SK-N-SH (cell line): ENCODE results near the gene MICAL2. TPM values are rescaled to one million over a fixed set of nuclear protein-coding genes. Genes with fewer than 3 reads are reported as not detected.

Experiments used
- CHD2 ChIP-seq: fragments of 150-350 bp; IDR thresholded peaks from 2 replicates; pipeline ENCODE4 v1.6.1; 2018; ENCODE audit warnings: low read length; ENCODE audit not compliant: partially characterized antibody
- CTCF ChIP-seq: fragments of 200-600 bp; sonication (generic); IDR thresholded peaks from 2 replicates; pipeline ENCODE4 v1.6.1; 2017; ENCODE audit warnings: antibody characterized with exemption, mild to moderate bottlenecking, moderate library complexity
- ELF1 ChIP-seq: IDR thresholded peaks from 2 replicates; pipeline ENCODE4 v1.4.0; 2012
- EP300 ChIP-seq, 2 experiments: IDR thresholded peaks; 2 replicates each; pipeline versions ENCODE4 v1.4.0 to v1.6.1; 2012; ENCODE audit warnings: borderline replicate concordance in 1 of 2, low read depth in 1 of 2, low read length in 1 of 2
- EZH2phosphoT487 ChIP-seq: fragments of 200-600 bp; sonication (generic); IDR thresholded peaks from 2 replicates; pipeline ENCODE4 v1.6.1; 2017; ENCODE audit warnings: low read depth, mixed run types, mild to moderate bottlenecking, antibody characterized with exemption, moderate library complexity, borderline replicate concordance
- FOSL2 ChIP-seq: IDR thresholded peaks from 2 replicates; pipeline ENCODE4 v1.4.0; 2012; ENCODE audit warnings: low read depth, mild to moderate bottlenecking, moderate library complexity, borderline replicate concordance
- FOXJ3 ChIP-seq: sonication (generic); formaldehyde crosslinking; IDR thresholded peaks from 2 replicates; pipeline ENCODE4 v1.5.1; 2020; ENCODE audit warnings: mild to moderate bottlenecking, missing genetic modification reagents
- GATA2 ChIP-seq: sonication (generic); formaldehyde crosslinking; IDR thresholded peaks from 2 replicates; pipeline ENCODE4 v1.5.0; 2020; ENCODE audit warnings: mild to moderate bottlenecking, missing genetic modification reagents
- IRF3 ChIP-seq: fragments of 150-350 bp; IDR thresholded peaks from 2 replicates; pipeline ENCODE4 v1.6.1; 2016; ENCODE audit warnings: mild to moderate bottlenecking, low read depth, low read length
- JUND ChIP-seq: IDR thresholded peaks from 2 replicates; pipeline ENCODE4 v1.4.0; 2012
- MAX ChIP-seq: IDR thresholded peaks from 2 replicates; pipeline ENCODE4 v1.4.0; 2012; ENCODE audit warnings: low read depth
- MEF2A ChIP-seq: IDR thresholded peaks from 2 replicates; pipeline ENCODE4 v1.4.0; 2012; ENCODE audit warnings: low read depth, borderline replicate concordance
- MXI1 ChIP-seq: IDR thresholded peaks from 2 replicates; pipeline ENCODE4 v1.6.1; 2012; ENCODE audit warnings: mild to moderate bottlenecking, low read depth, low read length, improper control_type of control experiment
- NFIC ChIP-seq: IDR thresholded peaks from 2 replicates; pipeline ENCODE4 v1.4.0; 2012; ENCODE audit warnings: borderline replicate concordance
- PBX3 ChIP-seq: IDR thresholded peaks from 2 replicates; pipeline ENCODE4; 2012
- POLR2AphosphoS5 ChIP-seq: IDR thresholded peaks from 2 replicates; pipeline ENCODE4 v1.6.1; 2012; ENCODE audit warnings: low read depth, low read length
- RAD21 ChIP-seq: IDR thresholded peaks from 2 replicates; pipeline ENCODE4 v1.6.1; 2012; ENCODE audit warnings: mild to moderate bottlenecking, low read length
- RCOR1 ChIP-seq: fragments of 150-350 bp; IDR thresholded peaks from 2 replicates; pipeline ENCODE4 v1.6.1; 2017; ENCODE audit warnings: antibody characterized with exemption, low read length
- REST ChIP-seq: IDR thresholded peaks from 2 replicates; pipeline ENCODE4 v1.6.1; 2012; ENCODE audit warnings: mild to moderate bottlenecking, low read depth, low read length, moderate library complexity
- RFX5 ChIP-seq: IDR thresholded peaks from 2 replicates; pipeline ENCODE4 v1.6.1; 2012; ENCODE audit warnings: mild to moderate bottlenecking, improper control_type of control experiment, low read length
- RXRA ChIP-seq: IDR thresholded peaks from 2 replicates; pipeline ENCODE4 v1.4.0; 2012; ENCODE audit warnings: low read depth, mild to moderate bottlenecking, borderline replicate concordance
- SIN3A ChIP-seq: IDR thresholded peaks from 2 replicates; pipeline ENCODE4 v1.6.1; 2012; ENCODE audit warnings: low read depth, mild to moderate bottlenecking, low read length, moderate library complexity, borderline replicate concordance
- TAF1 ChIP-seq: IDR thresholded peaks from 2 replicates; pipeline ENCODE4 v1.6.1; 2012; ENCODE audit warnings: low read depth, mild to moderate bottlenecking, low read length, moderate library complexity, borderline replicate concordance
- USF2 ChIP-seq: fragments of 150-350 bp; IDR thresholded peaks from 2 replicates; pipeline ENCODE4 v1.6.1; 2017; ENCODE audit warnings: antibody characterized with exemption, low read length, low read depth, borderline replicate concordance
- YY1 ChIP-seq: IDR thresholded peaks from 2 replicates; pipeline ENCODE4 v1.4.0; 2012; ENCODE audit warnings: low read depth, mild to moderate bottlenecking
- polyA plus RNA-seq, 3 experiments: library from polyadenylated mRNA; depleted of rRNA; stranded (reverse); fragments of >200 nt; gene quantifications; 2 replicates each; pipeline ENCODE4 v1.2.3, GENCODE V29; 2012

The MICAL2 gene
- polyA plus RNA-seq, 1 of the 3 experiments (the other 2 are of a cell fraction): 54.6 TPM

- TF ChIP-seq REST: 0 out of 2 replicates have a peak, but pooled peaks have one; percentile 21
- peak; percentile 83 for TF ChIP-seq PBX3
- no peak for TF ChIP-seq EZH2phosphoT487
- TF ChIP-seq CTCF: no peak
- no peak for TF ChIP-seq SIN3A
- peak; percentile 57 for TF ChIP-seq MAX
- TF ChIP-seq EP300 (IDR thresholded peaks at IDR 0.05; ENCODE audit: borderline replicate concordance in 1 of 2, low read depth in 1 of 2, low read length in 1 of 2): peak in 1 of 2 experiments; percentile 96; a peak in 2 of 4 replicates
- TF ChIP-seq GATA2 (CRISPR knock-in tag): no peak
- TF ChIP-seq ELF1: peak; percentile 34; the same call in 1 of the 2 replicates
- TF ChIP-seq TAF1: no peak
- TF ChIP-seq IRF3: no peak
- TF ChIP-seq RFX5: no peak
- no peak for TF ChIP-seq CHD2
- no peak for TF ChIP-seq USF2
- peak; percentile 96 for TF ChIP-seq JUND
- TF ChIP-seq POLR2AphosphoS5: peak; percentile 72; the same call in 1 of the 2 replicates
- TF ChIP-seq YY1: peak; percentile 48; the same call in 1 of the 2 replicates
- TF ChIP-seq RXRA: peak; percentile 92
- no peak for TF ChIP-seq RCOR1
- TF ChIP-seq FOXJ3 (CRISPR knock-in tag): no peak
- TF ChIP-seq MEF2A: peak; percentile 72; the same call in 1 of the 2 replicates
- no peak for TF ChIP-seq MXI1
- peak; percentile 92 for TF ChIP-seq NFIC
- TF ChIP-seq RAD21: no peak
- TF ChIP-seq FOSL2: peak; percentile 92
Observed at GRCh38 chr11:12167061-12168000, 56.9 kb downstream of the MICAL2 start (continued).
